Adipocyte (in vitro differentiated cells): ENCODE data around the gene SEC14L6.
"Not testable (repeated sequence)": the region's sequence is repeated elsewhere in the genome, so short reads cannot be mapped to it uniquely, and the experiment has no call there.

Experiments used
- DNase-seq: peaks from one replicate; pipeline ENCODE4 v3.0.0-alpha.2; 2015; ENCODE audit warnings: low read depth
- H3K27me3 ChIP-seq: replicated peaks from 2 replicates; pipeline ENCODE4 v1.7.0; 2013; ENCODE audit warnings: mild to moderate bottlenecking, low read length, moderate library complexity; ENCODE audit not compliant: control insufficient read depth, insufficient read depth
- H3K36me3 ChIP-seq: 2 replicates; pipeline ENCODE4 v1.7.0; 2013; ENCODE audit warnings: low read length, mild to moderate bottlenecking, moderate library complexity; ENCODE audit not compliant: control insufficient read depth, insufficient read depth, severe bottlenecking
- H3K4me1 ChIP-seq: 2 replicates; pipeline ENCODE4 v1.7.0; 2013; ENCODE audit warnings: mild to moderate bottlenecking, low read length, moderate library complexity; ENCODE audit not compliant: control insufficient read depth, insufficient read depth
- H3K4me3 ChIP-seq: 2 replicates; pipeline ENCODE4 v1.7.0; 2013; ENCODE audit warnings: mild to moderate bottlenecking, low read length, moderate library complexity
- H3K9ac ChIP-seq: 2 replicates; pipeline ENCODE4 v1.7.0; 2013; ENCODE audit warnings: mild to moderate bottlenecking, low read length, moderate library complexity
- H3K9me3 ChIP-seq: 2 replicates; pipeline ENCODE4 v1.7.0; 2013; ENCODE audit warnings: mild to moderate bottlenecking, low read length, moderate library complexity; ENCODE audit not compliant: control insufficient read depth

SEC14L6 gene

GRCh38 chr22:30565341-30565740 lies 18.8 kb upstream of the SEC14L6 start:
- no peak for DNase-seq
- Histone ChIP-seq H3K9me3 (no peaks in the 10 kb centered on the region), H3K27me3 (peaks cover 42% of the 10 kb centered on the region), H3K36me3 (no peaks in the 10 kb centered on the region), H3K4me3 (no peak overlapping the region), H3K4me1 (no peaks in the 10 kb centered on the region), H3K9ac (no peak overlapping the region)

- no peaks in the 10 kb centered on the region for H3K36me3 ChIP-seq
- H3K4me3 ChIP-seq = no peak overlapping the region
- H3K4me1 ChIP-seq = no peaks in the 10 kb centered on the region
- peaks cover 42% of the 10 kb centered on the region for H3K27me3 ChIP-seq
- H3K9ac ChIP-seq = no peak overlapping the region
- DNase-seq = no peak
- H3K9me3 ChIP-seq = no peaks in the 10 kb centered on the region
Measured at GRCh38 chr22:30564761-30565119, 18.2 kb upstream of the SEC14L6 start.

- no peak for DNase-seq
- Histone ChIP-seq H3K9me3 (no peaks in the 10 kb centered on the region), H3K4me1 (no peaks in the 10 kb centered on the region), H3K4me3 (no peak overlapping the region), H3K36me3 (no peaks in the 10 kb centered on the region), H3K9ac (no peak overlapping the region), H3K27me3 (peaks cover 42% of the 10 kb centered on the region)
Measured at GRCh38 chr22:30564045-30564760, 17.7 kb upstream of the SEC14L6 start.

- no peak for DNase-seq
- peaks cover 32% of the 10 kb centered on the region for H3K27me3 ChIP-seq
- H3K9me3 ChIP-seq = no peaks in the 10 kb centered on the region
- no peaks in the 10 kb centered on the region for H3K4me1 ChIP-seq
- no peak overlapping the region for H3K4me3 ChIP-seq
- H3K36me3 ChIP-seq = no peaks in the 10 kb centered on the region
- H3K9ac ChIP-seq = no peak overlapping the region
Measured at GRCh38 chr22:30562366-30562765, 15.8 kb upstream of the SEC14L6 start.

- Histone ChIP-seq H3K27me3 (peaks cover 32% of the 10 kb centered on the region), H3K36me3 (no peaks in the 10 kb centered on the region), H3K4me3 (no peak overlapping the region), H3K9ac (no peak overlapping the region), H3K4me1 (no peaks in the 10 kb centered on the region), H3K9me3 (no peaks in the 10 kb centered on the region)
- no peak for DNase-seq
Measured at GRCh38 chr22:30561402-30562189, 15.1 kb upstream of the SEC14L6 start.

- H3K9me3 ChIP-seq, H3K4me1 ChIP-seq, H3K4me3 ChIP-seq, H3K36me3 ChIP-seq, H3K9ac ChIP-seq, DNase-seq: not testable (repeated sequence)
- peaks cover 26% of the 10 kb centered on the region for H3K27me3 ChIP-seq
Measured at GRCh38 chr22:30560643-30561202, 14.2 kb upstream of the SEC14L6 start.

GRCh38 chr22:30559889-30560288 lies 13.3 kb upstream of the SEC14L6 start:
- Histone ChIP-seq H3K9ac (no peak overlapping the region), H3K4me3 (no peak overlapping the region), H3K9me3 (no peaks in the 10 kb centered on the region), H3K36me3 (no peaks in the 10 kb centered on the region), H3K27me3 (peaks cover 22% of the 10 kb centered on the region), H3K4me1 (no peaks in the 10 kb centered on the region)
- DNase-seq = no peak

GRCh38 chr22:30557243-30557642 lies 10.7 kb upstream of the SEC14L6 start:
- Histone ChIP-seq H3K36me3 (no peaks in the 10 kb centered on the region), H3K27me3 (peaks cover 8% of the 10 kb centered on the region), H3K9ac (no peak overlapping the region), H3K4me3 (no peak overlapping the region), H3K4me1 (no peaks in the 10 kb centered on the region), H3K9me3 (no peaks in the 10 kb centered on the region)
- no peak for DNase-seq

GRCh38 chr22:30556388-30556787 lies 9.8 kb upstream of the SEC14L6 start:
- no peak overlapping the region for H3K4me3 ChIP-seq
- H3K4me1 ChIP-seq = no peaks in the 10 kb centered on the region
- H3K27me3 ChIP-seq = peaks cover 2% of the 10 kb centered on the region
- no peaks in the 10 kb centered on the region for H3K36me3 ChIP-seq
- DNase-seq = no peak
- H3K9me3 ChIP-seq = no peaks in the 10 kb centered on the region
- no peak overlapping the region for H3K9ac ChIP-seq

- H3K9me3 ChIP-seq = no peaks in the 10 kb centered on the region
- H3K4me1 ChIP-seq = no peaks in the 10 kb centered on the region
- H3K36me3 ChIP-seq = no peaks in the 10 kb centered on the region
- no peak overlapping the region for H3K4me3 ChIP-seq
- DNase-seq = no peak
- H3K27me3 ChIP-seq = peaks cover 4% of the 10 kb centered on the region
- no peak overlapping the region for H3K9ac ChIP-seq
Measured at GRCh38 chr22:30555282-30556210, 9.0 kb upstream of the SEC14L6 start.

- no peak overlapping the region for H3K4me3 ChIP-seq
- H3K9ac ChIP-seq = no peak overlapping the region
- peaks cover 6% of the 10 kb centered on the region for H3K4me1 ChIP-seq
- H3K36me3 ChIP-seq = no peaks in the 10 kb centered on the region
- H3K9me3 ChIP-seq = no peaks in the 10 kb centered on the region
- peaks cover 4% of the 10 kb centered on the region for H3K27me3 ChIP-seq
- DNase-seq = no peak
Measured at GRCh38 chr22:30553971-30554370, 7.4 kb upstream of the SEC14L6 start.
